A204.1 (cell line): ENCODE results near the gene PKMYT1.

Source experiments
- FAIRE-seq: peaks from 2 replicates; lab custom pipeline; 2012; peaks lifted over from hg19 to GRCh38; lab: Jason Lieb, UNC

The PKMYT1 gene

DNA sequence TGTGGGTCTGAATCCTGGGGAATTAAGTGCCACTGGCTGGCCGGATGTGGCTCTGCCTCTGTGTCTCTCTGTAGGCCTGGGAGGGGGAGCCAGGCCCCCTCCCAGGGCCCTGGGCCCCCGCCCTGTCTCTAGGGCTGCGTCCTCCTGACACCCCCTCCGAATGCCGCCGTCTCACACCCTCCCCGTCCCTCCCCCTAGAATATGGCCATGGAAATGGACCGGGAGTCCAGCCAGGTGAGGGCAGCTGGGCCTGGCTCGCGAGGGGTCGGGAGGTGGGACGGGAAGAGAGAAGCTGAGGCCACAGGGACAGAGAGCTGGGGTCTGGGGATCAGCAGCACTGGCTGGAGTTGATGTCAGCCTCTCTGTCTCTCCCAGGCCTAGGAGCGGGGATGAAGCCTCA lies 16.1 kb upstream of the PKMYT1 start:
- FAIRE-seq = no peak

- no peak for FAIRE-seq
These were observed 12.3 kb upstream of the PKMYT1 start for GRCh38 chr16:2992383-2993081.

DNA sequence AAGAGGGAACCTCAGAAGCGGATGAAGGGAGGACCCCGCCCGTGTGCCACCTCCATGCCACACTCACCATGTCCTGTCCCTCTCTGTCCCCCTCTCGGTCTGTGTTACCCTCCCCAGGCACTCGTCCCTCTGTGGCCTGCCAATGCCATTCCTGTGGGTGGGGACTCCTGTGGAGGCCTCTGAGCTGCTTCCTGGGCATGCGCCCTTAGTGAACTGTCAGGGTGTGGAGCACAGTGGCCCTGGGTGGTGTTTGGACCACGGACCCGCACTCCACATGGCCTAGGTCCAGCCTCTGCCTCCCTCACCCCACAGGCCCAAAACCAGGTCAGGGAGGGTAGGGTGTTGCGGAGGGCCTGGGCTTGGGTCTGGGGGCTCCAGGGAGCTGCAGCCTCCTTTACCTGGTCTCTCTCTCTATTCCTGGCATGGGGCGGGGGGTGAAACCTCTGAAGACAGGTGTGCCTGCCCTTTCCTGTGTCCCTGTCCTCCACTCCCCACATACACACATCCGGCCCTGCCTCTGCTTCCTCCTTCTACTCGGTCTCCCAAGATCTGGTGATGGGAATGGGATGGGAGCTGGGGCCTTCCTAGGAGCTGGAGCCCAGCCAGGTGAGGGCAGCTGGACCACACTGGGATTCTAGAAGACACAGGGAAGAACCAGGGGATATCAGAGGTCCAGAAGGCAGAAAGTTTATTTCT lies 11.5 kb upstream of the PKMYT1 start:
- FAIRE-seq = no peak

GRCh38 chr16:2990891-2991290 lies 10.6 kb upstream of the PKMYT1 start:
- FAIRE-seq = no peak

GRCh38 chr16:2988590-2989099 lies 8.4 kb upstream of the PKMYT1 start:
- no peak for FAIRE-seq

DNA sequence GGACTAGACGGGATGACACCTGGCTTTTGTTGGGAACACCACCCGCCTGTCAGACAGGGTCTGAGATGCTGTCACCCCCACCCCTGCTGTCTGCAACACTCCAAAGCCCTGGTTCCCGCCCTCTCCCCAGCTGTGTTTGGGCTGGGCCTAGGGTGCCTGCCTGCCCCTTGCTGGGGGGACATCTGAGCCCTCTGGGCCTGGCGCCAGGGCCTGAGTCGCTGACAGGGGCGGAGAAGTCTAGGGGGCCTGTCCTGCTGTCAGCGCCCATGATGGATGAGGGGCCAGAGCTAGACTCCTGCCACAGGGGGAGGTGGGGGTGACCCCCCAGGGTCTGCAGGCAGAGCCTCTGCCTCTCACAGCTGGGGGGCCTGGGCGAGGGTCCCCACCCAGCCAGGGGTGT lies 7.6 kb upstream of the PKMYT1 start:
- no peak for FAIRE-seq

GRCh38 chr16:2987286-2987685 lies 7.0 kb upstream of the PKMYT1 start:
- no peak for FAIRE-seq

- FAIRE-seq = no peak
These were observed 6.5 kb upstream of the PKMYT1 start for GRCh38 chr16:2986623-2987188.

GRCh38 chr16:2985893-2986355 lies 5.7 kb upstream of the PKMYT1 start:
- no peak for FAIRE-seq

DNA sequence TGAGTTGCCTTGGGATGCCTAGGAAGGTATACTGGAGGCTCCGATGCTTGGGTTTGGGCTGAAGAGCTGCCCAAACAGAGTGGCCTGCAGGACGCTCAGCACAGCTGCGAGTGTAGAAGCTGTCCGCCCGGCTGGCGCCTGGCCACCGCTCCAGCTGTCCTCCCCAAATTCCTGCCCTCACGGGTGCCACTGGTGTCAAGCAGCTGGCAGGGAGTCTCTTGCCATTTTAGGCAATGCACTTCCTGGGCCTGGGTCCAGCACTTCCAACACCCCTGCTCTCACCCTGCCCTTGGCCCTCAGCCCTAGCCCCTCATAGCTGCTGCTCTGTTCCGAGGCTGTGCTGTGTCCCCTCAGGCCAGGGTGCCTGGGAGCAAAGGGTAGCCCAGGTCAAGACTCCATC lies 5.2 kb upstream of the PKMYT1 start:
- no peak for FAIRE-seq

DNA sequence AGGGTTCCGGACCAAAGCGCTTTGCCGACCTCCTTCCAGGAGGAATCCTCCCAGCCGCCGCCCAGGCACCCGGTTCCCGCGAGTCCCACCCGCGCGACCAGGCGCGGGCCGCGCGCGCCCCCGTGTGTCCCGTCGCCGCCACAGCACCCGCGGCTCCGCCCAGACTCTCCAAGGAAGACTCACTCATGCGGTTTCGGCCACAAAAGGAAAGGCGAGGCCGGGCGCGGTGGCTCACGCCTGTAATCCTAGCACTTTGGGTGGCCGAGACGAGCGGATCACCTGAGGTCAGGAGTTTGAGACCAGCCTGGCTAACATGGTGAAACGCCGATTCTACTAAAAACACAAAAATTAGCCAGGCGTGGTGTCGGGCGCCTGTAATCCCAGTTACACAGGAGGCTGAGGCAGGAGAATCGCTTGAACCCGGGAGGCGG lies 3.5 kb upstream of the PKMYT1 start:
- FAIRE-seq = no peak

DNA sequence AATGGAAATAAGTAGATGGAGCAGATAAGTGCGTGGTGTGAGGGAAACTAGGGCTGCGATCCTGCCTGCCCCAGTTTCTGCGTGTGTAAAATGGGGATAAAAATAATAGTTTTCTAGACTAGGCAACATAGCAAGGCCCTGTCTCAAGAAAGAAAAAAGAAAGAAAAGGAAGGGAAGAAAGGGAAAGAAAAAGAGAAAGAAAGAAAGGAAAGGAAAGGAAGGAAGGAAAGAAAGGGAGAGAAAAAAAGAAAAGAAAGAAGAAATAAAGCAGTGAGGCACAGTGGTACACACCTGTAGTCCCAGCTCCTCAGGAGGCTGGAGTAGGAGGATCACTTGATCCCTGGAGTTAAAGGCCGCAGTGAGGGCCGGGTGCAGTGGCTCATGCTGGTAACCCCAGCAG lies 2.2 kb upstream of the PKMYT1 start:
- no peak for FAIRE-seq

GRCh38 chr16:2981899-2982250 lies 1.6 kb upstream of the PKMYT1 start:
- FAIRE-seq = no peak

- FAIRE-seq = no peak
These were observed 1.1 kb upstream of the PKMYT1 start for GRCh38 chr16:2981177-2981898.

DNA sequence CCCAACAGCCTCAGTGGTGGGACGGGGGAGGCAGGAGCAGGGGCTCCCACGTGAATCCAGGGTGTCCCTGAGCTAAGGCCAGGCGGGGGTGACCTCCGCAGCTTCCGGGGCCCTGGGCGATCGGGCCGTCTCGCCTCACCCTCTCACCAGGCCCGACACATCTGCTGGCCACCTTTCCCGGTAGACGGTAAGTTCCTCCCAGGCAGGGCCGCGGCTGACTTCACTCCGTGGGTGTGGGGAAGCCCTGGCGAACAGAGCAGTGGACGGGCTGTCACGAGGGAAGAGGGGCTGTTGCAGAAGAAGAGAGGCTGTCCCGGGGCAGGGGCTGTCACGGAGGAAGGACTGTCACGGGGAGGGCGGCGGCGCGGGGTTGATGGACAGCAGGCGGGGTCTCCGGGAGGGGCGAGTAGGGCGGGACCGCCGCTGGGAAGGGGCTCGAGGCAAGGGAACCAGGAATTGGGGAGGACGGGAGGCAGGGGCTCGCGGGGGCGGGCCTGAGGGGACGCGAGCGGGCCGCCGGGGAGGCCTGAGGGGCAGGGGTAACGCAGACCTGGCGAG lies 498 bp downstream of the PKMYT1 start:
- no peak for FAIRE-seq

GRCh38 chr16:2977440-2977839 lies 2.8 kb downstream of the PKMYT1 start:
- no peak for FAIRE-seq

- no peak for FAIRE-seq
These were observed 3.6 kb downstream of the PKMYT1 start for GRCh38 chr16:2976673-2977072.

DNA sequence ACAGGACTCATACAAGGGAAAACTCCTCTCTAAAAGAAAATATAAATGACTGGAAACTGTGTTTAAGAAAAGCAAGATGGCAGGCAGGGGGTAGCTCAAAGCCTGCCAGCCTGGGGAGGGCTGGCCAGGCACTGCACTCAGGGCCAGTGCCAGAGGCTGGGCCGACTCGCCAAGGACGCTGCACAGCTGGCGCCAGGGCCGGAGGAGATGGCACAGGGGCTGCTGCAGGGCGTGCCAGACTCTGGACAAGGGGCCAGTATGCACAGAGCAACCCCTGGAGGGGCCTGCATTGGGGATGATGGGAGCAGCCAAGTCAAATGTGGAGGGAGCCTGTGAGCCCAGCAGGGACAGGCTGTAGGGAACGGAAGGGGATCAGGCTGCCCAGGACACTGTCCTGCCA lies 4.0 kb downstream of the PKMYT1 start:
- FAIRE-seq = no peak

GRCh38 chr16:2975161-2975795 lies 5.0 kb downstream of the PKMYT1 start:
- no peak for FAIRE-seq

DNA sequence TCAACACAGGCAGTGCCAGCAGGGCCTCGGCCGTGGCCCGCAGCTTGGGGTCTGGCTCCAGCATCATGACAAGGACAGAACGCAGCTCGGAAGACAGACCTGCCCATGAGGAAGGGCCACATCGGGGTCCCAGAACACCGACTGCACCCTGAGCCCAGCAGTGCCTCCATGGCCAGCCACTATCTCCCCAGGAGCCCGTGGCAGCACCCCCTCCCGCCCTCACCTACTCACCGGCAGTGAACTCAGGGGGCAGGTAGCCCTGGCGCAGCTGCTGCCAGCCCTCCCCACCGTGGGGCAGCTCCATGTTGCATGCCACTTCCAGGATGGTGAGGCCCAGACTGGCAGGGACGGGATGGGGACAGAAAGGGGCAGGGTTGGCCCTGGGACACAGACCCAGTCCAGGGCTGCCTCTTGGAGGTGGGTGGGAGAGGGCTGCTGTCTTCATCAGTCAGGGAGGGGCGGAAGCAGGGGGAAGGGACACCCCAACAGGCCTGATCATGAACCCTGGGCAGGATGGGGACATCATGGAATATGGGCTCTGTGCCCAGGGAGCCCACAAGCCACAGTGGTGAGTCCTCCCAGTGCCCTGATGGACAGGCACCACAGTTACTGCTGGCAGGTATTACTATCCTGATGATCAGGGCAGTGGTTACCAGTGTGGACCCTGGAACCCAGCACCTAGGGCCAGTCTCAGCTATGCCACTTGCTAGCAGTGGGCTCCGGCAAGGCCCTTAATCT lies 5.8 kb downstream of the PKMYT1 start:
- FAIRE-seq = no peak

DNA sequence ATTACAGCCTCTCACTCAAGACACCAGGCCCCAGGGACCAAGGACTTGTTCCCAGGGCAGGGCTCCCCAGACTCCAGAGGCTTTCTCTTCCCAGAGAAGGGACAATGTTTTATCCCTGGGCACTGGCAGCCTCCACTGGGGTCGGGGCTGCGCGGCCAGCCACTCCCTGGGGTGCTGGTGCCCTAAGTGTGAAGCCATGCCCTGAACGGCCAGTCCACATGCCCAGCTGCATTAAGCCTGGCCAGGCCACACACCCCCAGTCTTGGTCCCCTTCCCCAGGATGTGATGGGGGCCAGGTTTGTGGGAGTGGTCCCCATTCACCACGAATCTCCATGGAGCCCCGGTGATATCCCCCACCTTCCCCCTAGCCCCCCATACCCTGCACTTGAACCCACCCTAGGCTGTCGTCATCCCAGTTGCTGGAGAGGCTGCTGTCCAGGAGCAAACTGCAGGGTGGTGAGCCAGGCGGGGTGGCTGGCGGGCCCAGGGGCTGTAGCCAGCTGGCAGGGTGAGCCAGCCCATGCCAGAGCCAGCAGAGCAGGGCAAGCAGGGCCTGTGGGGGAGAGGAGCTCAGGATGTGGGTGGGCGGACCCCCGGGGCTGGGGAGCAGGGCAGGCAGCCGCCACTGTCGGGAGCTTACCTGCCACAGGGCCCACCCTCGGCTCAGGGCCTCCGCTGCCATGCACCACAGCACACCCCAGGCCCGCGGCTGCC lies 6.5 kb downstream of the PKMYT1 start:
- FAIRE-seq = no peak
